ENCODE data around the gene ZBTB7B.

ZBTB7B gene

DNA sequence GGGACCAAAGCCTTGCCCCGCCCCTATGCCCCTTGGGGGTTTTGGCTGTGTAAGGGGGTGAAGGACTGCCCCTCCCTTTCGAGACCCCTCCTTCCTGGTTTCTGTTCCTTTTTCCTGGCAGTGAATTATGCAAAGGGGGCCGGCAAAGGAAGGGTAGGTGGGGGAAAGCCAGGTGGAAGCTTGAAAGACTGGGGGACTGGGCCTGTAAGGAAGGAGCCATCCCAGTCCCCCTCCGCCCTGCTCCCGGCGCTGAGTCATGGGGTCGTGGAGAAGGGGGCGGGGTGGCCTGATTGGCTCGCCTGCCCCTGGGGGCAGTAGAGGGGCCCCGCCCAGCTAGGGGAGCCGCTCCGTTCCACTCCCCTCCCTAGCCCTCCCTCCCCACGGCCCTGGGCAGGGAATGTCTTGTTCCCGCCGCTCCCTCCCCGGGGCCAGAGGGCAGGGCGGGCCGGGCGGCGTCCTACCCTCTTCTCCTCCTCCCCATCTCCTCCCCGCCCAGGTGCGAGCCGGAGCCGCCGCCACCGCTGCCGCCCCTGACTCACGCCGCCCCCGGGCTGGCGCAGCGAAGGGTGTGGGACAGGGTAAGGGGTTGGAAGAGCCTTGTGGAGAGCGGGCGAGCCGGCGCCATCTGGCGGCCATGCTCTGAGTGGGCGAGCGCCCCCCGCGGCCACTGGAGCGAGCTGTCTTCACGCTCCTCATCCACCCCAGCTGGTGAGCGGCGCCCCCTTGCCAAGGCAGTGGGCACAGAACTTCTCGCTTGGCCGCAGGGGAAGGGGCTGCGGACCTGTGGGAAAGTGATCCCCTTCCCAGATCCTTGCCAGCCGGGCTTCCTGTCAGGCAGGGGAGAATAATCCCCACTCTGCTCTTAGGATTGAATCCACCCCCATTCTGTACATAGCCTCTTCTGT, 14.7 kb downstream of the ZBTB7B start:
- DNase-seq (ENCODE audit: low read depth, low spot score): peak; percentile 71

GRCh38 chr1:155017946-155018316, 15.3 kb downstream of the ZBTB7B start:
- DNase-seq (ENCODE audit: low read depth, low spot score): no peak

GRCh38 chr1:155018617-155019348, 16.2 kb downstream of the ZBTB7B start:
- DNase-seq (ENCODE audit: low read depth, low spot score): no peak

GRCh38 chr1:155019377-155020245, 17.0 kb downstream of the ZBTB7B start:
- DNase-seq (ENCODE audit: low read depth, low spot score): no peak

- DNase-seq (ENCODE audit: low read depth, low spot score): no peak
Observed at GRCh38 chr1:155022136-155022926, 19.7 kb downstream of the ZBTB7B start.

- no peak for DNase-seq (ENCODE audit: low read depth, low spot score)
Observed at GRCh38 chr1:155022927-155023236, 20.3 kb downstream of the ZBTB7B start.

GRCh38 chr1:155023627-155024026, 21.0 kb downstream of the ZBTB7B start:
- DNase-seq (ENCODE audit: low read depth, low spot score): no peak

DNA sequence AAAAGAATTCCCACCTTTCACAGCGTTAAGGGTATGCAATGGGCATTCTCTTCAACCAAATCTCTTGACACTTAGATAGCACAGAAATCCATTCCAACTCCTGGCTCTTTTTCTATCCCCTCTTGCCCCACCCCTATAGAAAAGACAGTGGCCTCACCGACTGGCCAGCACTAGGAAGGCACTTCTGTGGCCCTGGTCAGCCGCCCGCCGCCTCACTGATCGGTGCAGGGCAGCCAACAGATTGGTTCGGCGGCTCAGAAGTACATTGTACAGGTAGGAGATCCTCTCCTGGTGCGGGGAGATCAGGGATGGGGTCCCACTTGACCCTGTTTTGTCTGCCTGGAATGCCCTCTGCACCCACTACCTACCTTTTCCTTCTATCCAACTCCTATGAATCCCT, 21.7 kb downstream of the ZBTB7B start:
- DNase-seq (ENCODE audit: low read depth, low spot score): no peak

- DNase-seq (ENCODE audit: low read depth, low spot score): no peak
Observed at GRCh38 chr1:155026154-155026553, 23.6 kb downstream of the ZBTB7B start.

- no peak for DNase-seq (ENCODE audit: low read depth, low spot score)
Observed at GRCh38 chr1:155026588-155026987, 24.0 kb downstream of the ZBTB7B start.

DNA sequence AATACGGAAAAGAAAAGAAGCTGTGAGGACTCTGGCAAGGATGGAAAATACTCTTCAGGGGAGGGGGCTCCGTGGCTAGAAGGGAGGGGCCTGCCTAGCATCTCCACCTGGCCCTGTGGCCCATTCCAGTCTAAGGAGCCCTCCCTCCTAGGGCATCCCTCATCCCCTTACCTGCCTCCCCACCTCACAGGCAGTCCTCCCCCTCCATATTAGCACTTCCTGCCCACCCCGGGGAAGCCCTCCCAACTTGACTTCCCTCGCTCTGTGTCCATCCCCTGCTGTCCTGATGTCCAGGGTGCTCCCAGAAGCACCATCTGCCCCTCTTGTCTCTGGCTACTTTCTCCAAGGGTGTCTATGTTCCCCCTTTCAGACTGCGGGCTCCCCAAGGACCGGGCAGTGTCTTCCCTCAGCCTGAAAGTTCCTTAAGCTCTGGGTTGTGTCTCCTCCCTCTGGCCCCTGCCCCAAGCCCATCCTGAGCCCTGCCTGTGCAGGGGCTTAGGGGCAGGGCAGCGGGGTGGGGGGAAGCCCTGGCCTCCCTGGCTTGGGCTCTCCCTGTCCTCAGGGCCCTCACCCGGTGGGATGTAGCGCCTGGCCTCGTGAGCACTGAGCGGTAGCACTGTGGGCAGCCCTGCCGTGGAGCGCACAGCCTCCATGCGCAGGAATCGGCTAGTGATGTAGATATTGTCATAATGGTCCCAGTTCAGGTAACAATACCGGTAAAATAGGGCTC, 27.1 kb downstream of the ZBTB7B start:
- DNase-seq (ENCODE audit: low read depth, low spot score): no peak

- no peak for DNase-seq (ENCODE audit: low read depth, low spot score)
Observed at GRCh38 chr1:155030243-155030795, 27.7 kb downstream of the ZBTB7B start.

DNA sequence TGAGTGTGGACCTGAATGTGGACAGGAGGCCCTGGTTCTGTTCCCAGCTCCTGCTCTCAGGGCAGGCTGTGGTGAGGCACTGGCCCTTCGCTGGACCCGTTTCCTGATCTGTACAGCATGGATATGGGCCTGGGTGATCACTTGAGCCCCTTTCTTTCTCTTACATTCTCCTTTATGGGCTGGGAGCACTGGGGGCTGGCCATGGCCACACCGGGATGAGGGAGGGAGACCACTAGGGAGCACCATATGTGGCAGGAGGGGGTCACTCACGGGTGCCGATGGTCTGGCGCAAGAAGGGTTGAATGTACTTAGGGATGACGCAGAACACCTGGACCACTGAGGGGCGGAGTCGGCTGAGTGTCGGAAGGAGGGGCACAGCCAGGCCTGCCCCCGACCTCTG, 28.3 kb downstream of the ZBTB7B start:
- no peak for DNase-seq (ENCODE audit: low read depth, low spot score)

GRCh38 chr1:155032886-155033285, 30.3 kb downstream of the ZBTB7B start:
- DNase-seq (ENCODE audit: low read depth, low spot score): no peak

DNA sequence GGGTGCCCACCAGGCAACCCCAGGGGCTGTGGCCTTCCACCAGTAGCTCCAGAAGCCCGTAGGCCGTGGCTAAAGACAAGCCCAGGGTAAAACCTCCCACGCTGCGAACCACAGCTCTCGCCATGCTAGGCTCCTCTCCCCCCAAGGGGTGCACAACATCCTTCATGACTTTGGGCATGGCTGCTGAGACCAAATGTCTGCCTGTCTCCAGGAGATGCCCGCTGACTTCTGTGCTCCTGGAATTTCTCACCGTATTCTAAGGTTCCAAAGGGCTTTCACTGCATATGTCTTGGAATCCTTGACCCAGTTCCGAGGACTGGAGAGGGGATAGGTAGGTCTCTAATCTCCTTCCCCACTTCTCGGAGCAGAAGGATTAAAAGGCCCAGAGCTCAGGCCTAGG, 30.9 kb downstream of the ZBTB7B start, which contains the start of the genes DCST1 and DCST2:
Gene DCST1 (plus strand): TSS at position 301 of the 400 bp plus-strand sequence. CDS start 213 bp downstream, outside the sequence.
Gene DCST2 (minus strand): TSS at position 258 of the 400 bp plus-strand sequence. CDS start 80 bp downstream, at position 178.
- DNase-seq (ENCODE audit: low read depth, low spot score): no peak

GRCh38 chr1:155034318-155035208, 32.0 kb downstream of the ZBTB7B start:
- no peak for DNase-seq (ENCODE audit: low read depth, low spot score)

DNA sequence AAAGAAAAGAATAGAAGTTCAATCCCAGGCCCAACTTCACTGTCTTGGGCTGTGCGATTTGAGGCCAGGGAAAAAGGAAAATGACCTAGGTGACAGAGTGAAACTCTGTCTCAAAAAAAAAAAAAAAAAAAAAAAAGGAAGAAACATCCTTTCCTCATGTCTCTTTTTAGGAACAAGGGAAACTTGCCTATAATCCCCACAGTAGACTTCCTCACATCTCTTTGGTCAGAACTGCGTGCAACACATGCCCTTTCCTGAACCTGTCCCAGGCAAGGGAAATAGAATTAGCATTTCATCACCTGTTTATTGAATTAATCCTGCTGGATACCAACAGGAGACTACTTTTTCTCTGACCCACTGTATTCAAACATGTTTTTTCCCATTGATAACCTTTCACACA, 33.3 kb downstream of the ZBTB7B start:
- DNase-seq (ENCODE audit: low read depth, low spot score): no peak

GRCh38 chr1:155037043-155037442, 34.4 kb downstream of the ZBTB7B start:
- DNase-seq (ENCODE audit: low read depth, low spot score): no peak

DNA sequence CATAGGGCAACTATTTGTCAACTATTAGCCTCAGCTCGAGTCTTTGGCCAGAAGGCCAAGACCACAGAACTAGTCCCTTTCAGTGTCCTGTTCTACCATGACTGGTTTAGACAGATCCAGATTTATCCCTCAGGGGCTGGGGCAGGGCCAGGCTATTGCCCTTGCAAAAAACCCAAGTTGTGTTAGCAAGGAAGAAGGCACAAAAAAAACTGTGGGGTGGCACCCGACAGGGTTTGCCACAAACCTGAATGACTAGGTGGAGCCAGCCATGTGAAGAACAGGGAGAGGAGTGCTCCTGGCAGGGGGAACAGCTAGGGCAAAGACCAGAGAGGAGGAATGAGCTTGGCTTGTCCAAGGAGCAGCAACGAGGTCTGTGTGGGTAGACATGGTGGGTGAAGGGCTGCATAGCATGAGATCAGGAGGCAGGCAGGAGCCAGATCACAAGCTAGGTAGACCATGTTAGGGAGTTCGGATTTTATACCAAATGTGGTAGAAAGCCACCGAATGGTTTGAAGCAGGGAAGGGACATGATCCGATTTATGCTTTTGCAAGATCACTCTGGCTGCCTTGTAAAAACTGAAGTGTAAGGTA, 35.3 kb downstream of the ZBTB7B start:
- DNase-seq (ENCODE audit: low read depth, low spot score): no peak
